ENCODE measurements around the gene UBE2J2. TPM values are rescaled to one million over a fixed set of nuclear protein-coding genes. Genes with fewer than 3 reads are reported as not detected.

UBE2J2 gene
- total and polyA plus RNA-seq, 8 donors: 14.0 to 252 (median 46.5) TPM

DNA sequence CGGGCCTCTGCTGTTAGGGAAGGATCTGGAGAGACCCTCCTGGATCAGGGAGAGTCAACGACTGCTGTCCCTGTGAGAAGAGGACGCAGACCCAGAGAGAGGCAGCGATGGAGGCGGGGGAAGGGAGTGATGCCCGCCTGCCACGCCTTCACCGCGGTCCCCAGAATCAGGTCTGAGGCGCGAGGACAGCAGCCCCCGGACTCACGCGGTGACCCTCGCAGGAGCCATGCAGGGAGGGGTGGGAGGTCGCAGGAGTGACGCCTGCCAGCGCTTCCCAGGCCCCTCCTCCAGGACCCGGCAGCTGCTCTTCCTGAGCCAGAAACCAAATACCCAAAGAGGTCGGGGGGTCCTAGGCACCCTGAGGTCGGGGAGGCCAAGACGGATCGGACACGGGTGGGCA is 53.5 kb downstream of the UBE2J2 start:
- H3K27me3 ChIP-seq: no peaks in the 10 kb centered on the region
- 84 to 95% (median 93%) methylated on average over 20 to 24 of the region's 24 CpGs for WGBS, 5 donors
- H3K36me3 ChIP-seq: peaks cover 49 to 100% (median 99%) of the 10 kb centered on the region in 4 donors
- H3K4me3 ChIP-seq: no peak overlapping the region
- TF ChIP-seq EP300 (IDR thresholded peaks at IDR 0.05) (no peak), POLR2AphosphoS5 (IDR thresholded peaks at IDR 0.05) (no peak), POLR2A (IDR thresholded peaks at IDR 0.05) (no peak)
- TF ChIP-seq, protein P1, sequence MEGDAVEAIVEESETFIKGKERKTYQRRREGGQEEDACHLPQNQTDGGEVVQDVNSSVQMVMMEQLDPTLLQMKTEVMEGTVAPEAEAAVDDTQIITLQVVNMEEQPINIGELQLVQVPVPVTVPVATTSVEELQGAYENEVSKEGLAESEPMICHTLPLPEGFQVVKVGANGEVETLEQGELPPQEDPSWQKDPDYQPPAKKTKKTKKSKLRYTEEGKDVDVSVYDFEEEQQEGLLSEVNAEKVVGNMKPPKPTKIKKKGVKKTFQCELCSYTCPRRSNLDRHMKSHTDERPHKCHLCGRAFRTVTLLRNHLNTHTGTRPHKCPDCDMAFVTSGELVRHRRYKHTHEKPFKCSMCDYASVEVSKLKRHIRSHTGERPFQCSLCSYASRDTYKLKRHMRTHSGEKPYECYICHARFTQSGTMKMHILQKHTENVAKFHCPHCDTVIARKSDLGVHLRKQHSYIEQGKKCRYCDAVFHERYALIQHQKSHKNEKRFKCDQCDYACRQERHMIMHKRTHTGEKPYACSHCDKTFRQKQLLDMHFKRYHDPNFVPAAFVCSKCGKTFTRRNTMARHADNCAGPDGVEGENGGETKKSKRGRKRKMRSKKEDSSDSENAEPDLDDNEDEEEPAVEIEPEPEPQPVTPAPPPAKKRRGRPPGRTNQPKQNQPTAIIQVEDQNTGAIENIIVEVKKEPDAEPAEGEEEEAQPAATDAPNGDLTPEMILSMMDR (IDR thresholded peaks at IDR 0.05): no peak
- no peak for DNase-seq
- H3K9me3 ChIP-seq: no peaks in the 10 kb centered on the region
- peaks cover 0 to 27% (median 17%) of the 10 kb centered on the region in 4 donors for H3K4me1 ChIP-seq
- no peak overlapping the region for H3K27ac ChIP-seq
- intact Hi-C loops (cut with DNase I; ENCODE audit: low total_unique reads): loop anchor here (10.0 kb wide), 1 partner anchor 45 kb away; the partner anchor contains the start of gene TTLL10

DNA sequence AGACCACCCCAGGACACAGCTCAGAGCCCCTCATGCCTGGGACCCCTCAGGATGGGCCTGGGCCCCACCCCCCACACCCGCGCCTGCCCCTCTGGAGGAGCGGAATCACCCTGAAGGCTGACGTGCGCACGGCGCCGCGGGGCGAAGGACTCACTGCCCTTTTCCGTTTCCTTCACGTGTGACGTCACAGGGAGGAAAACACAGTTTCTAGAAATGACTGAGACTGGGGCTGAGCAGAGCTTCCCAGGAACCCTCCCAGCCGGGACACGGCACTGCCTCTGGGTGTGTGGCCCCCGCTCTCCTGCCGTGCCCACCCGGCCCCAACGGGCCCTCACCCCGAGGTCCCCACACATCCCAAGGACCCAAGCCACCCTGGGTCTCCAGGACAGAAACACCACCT is 54.3 kb downstream of the UBE2J2 start:
- Histone ChIP-seq H3K36me3 (peaks cover 49 to 92% (median 90%) of the 10 kb centered on the region in 4 donors), H3K4me3 (no peak overlapping the region), H3K27me3 (no peaks in the 10 kb centered on the region), H3K9me3 (no peaks in the 10 kb centered on the region), H3K27ac (no peak overlapping the region), H3K4me1 (peaks cover 0 to 25% (median 17%) of the 10 kb centered on the region in 4 donors)
- WGBS, 5 donors: 90 to 96% (median 94%) methylated on average over 7 to 20 of the region's 20 CpGs
- intact Hi-C loops (cut with DNase I; ENCODE audit: low total_unique reads): no loop called here
- no peak for TF ChIP-seq POLR2A (IDR thresholded peaks at IDR 0.05)
- TF ChIP-seq EP300 (IDR thresholded peaks at IDR 0.05): no peak
- TF ChIP-seq POLR2AphosphoS5 (IDR thresholded peaks at IDR 0.05): no peak
- TF ChIP-seq, protein P1 (IDR thresholded peaks at IDR 0.05): no peak
- DNase-seq: no peak

DNA sequence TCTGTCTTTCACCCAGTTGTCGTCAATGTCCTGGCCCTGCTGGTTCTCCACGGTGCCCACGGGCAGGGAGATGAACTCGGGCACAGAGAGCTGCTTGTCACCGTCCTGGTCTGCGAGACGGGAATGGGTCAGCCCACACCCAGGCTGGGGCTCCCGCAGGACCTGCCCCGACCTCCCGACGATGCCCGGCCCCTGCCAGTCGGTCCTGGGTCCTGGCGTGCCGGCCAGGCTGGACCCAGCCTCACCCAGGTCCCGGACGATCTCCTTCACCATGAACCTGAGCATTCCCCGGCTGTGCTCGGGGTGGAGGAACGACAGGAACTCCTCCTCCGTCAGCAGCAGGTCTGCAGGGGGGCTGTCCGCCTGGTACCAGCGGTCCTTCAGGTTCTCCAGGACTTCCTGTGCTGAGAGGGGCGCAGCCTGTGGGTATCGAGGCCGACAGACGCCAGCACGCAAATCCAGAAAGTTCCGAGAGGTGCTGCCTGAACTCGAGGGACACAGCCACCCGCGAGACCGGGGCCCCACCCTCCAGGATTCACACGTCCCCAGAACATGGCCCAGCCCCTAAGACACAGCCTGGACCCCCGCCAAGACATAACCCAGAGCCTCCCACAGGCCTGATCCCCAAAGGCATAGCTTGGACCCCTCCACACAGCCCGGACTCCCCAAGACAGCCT is 55.0 kb downstream of the UBE2J2 start:
- 90 to 95% (median 94%) methylated on average over 18 to 36 of the region's 36 CpGs for WGBS, 5 donors
- H3K36me3 ChIP-seq: peaks cover 44 to 85% (median 83%) of the 10 kb centered on the region in 4 donors

DNA sequence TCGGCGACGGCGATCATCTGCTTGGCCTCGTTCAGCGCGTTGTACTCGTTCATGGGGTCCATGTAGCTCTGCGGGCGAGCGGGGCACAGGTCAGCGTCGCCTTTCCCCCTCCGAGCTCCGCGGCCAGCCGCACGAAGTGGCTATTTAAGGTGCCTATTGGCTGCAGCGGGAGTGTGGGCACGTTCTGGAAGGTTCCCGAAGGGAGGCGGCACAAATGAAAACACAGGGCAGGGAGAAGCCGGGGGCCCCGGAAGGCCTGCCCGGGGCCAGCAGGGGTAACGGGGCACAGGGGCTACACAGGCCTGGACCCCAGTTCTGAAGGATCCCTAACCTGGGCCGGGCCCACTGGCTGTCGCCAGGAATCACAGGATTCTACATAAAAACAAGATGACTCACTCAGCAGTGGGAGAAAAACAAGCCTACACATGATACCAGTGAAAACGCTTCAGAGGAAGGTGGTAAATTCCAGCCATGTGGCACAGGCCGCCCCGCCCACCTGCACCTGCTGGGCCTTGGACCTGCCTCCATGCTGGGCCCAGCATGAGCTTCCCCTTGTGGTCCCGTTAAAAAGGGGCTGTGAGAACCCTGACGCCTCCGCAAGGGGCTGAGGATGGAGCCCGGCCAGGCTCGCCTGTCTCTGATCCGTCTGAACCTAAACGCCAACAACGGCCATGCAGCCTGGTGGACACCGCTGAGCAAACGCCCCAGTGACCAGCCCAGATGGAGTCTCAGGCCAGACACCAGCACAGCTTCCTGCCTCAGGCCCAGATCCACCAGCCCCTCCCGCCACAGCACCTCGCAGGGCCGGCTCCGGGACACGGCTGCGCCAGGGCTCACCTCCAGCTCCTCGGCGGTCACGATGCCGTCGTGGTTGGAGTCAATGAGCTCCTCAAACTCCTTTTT is 55.8 kb downstream of the UBE2J2 start:
- 90 to 93% (median 90%) methylated on average over 51 to 52 of the region's 52 CpGs for WGBS, 5 donors
- no peaks in the 10 kb centered on the region for H3K9me3 ChIP-seq
- no peak overlapping the region for H3K27ac ChIP-seq
- intact Hi-C loops (cut with DNase I; ENCODE audit: low total_unique reads): no loop called here
- no peak overlapping the region for H3K4me3 ChIP-seq
- DNase-seq: no peak
- peaks cover 36 to 78% (median 76%) of the 10 kb centered on the region in 4 donors for H3K36me3 ChIP-seq
- H3K4me1 ChIP-seq: peaks cover 4 to 38% (median 31%) of the 10 kb centered on the region in 4 donors
- H3K27me3 ChIP-seq: peaks cover 0 to 13% (median 0%) of the 10 kb centered on the region in 3 donors
- no peak for TF ChIP-seq EP300 (IDR thresholded peaks at IDR 0.05)
- TF ChIP-seq, protein P1 (IDR thresholded peaks at IDR 0.05): no peak
- no peak for TF ChIP-seq POLR2AphosphoS5 (IDR thresholded peaks at IDR 0.05)
- TF ChIP-seq POLR2A (IDR thresholded peaks at IDR 0.05): no peak

More for the DNA sequence above, 55.0 kb downstream of the UBE2J2 start:
- peaks cover 0 to 6% (median 0%) of the 10 kb centered on the region in 3 donors for H3K27me3 ChIP-seq
- no peak for TF ChIP-seq EP300 (IDR thresholded peaks at IDR 0.05)
- TF ChIP-seq POLR2A (IDR thresholded peaks at IDR 0.05): no peak
- TF ChIP-seq, protein P1 (IDR thresholded peaks at IDR 0.05): no peak
- TF ChIP-seq POLR2AphosphoS5 (IDR thresholded peaks at IDR 0.05): no peak
- H3K27ac ChIP-seq: no peak overlapping the region
- peaks cover 0 to 30% (median 24%) of the 10 kb centered on the region in 4 donors for H3K4me1 ChIP-seq
- no peak for DNase-seq
- H3K9me3 ChIP-seq: no peaks in the 10 kb centered on the region
- intact Hi-C loops (cut with DNase I; ENCODE audit: low total_unique reads): no loop called here
- H3K4me3 ChIP-seq: no peak overlapping the region

All from stomach (tissue), 9 donors.